HL-60 (cell line): ENCODE data around the gene NUBP2.

Source experiments
- microRNA-seq: library from miRNA; unstranded; fragments of <30 nt; microRNA quantifications from one replicate; pipeline ENCODE4, GENCODE V29; 2018

The NUBP2 gene

Small RNA genes within 50 kb of the gene (microRNA-seq; reads per million reads assigned to microRNA genes)
- gene MIR3177: 1.5 reads per million
